Measurements from ENCODE around the gene FILIP1. TPM values are rescaled to one million over a fixed set of nuclear protein-coding genes. Genes with fewer than 3 reads are reported as not detected.

Gene FILIP1
- total RNA-seq, 1 experiment from 2014 or later: 0.15 TPM

DNA sequence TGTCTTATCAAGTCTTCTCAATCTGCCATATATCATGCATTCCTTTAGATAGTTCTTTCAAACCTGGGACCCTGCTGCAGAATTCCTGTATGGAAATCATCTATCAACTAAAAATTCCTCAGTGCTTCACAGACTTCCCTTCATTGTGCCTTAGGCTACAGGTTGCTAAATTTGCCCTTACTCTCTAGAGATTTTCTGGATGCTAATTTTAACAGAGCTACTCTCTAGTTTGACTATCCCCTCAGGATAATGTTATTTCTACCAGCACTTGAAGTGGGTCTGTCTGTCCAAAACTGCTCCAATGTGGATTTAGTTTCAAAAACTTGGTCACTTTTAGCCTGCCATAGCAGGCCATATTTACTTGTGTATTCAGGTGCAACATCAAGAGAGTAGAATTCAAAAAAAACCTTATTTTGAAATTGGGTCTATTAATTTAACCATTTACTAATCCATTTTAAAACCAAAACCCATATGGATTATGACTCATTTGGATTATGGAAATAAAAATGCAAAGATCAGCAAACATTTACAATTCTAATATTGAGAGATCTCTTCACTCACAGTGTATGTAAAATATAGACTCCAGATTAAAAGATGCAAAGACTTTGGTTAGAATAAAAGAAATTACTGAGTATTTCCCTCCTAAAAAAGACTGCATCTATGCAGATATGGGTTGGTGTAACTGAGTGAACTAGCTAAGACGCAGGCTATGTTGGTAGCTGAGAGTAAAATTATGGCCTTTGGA is 236.1 kb downstream of the FILIP1 start:
- Histone ChIP-seq H3K36me3 (ENCODE audit: insufficient read depth, low read length) (peaks cover 60% of the 10 kb centered on the region), H3K4me3 (ENCODE audit: low read length) (no peak overlapping the region), H3K27ac (ENCODE audit: low read length) (no peak overlapping the region), H4K20me1 (ENCODE audit: insufficient read depth, low read depth, low read length) (no peaks in the 10 kb centered on the region), H2AFZ (ENCODE audit: low read length) (no peak overlapping the region), H3K4me2 (ENCODE audit: low read depth, low read length, poor library complexity, severe bottlenecking) (no peak overlapping the region), H3K9ac (ENCODE audit: low read length) (no peak overlapping the region), H3K27me3 (ENCODE audit: low read length) (no peaks in the 10 kb centered on the region), H3K4me1 (ENCODE audit: low read length) (peaks cover 7% of the 10 kb centered on the region; the same call in 1 of the 2 replicates), H3K9me2 (replicated peaks; ENCODE audit: insufficient read depth, low read length) (no peaks in the 10 kb centered on the region), H3K79me2 (ENCODE audit: low read length) (peaks cover 46% of the 10 kb centered on the region), H3K9me3 (ENCODE audit: low read length) (no peaks in the 10 kb centered on the region)
- no peak for DNase-seq

DNA sequence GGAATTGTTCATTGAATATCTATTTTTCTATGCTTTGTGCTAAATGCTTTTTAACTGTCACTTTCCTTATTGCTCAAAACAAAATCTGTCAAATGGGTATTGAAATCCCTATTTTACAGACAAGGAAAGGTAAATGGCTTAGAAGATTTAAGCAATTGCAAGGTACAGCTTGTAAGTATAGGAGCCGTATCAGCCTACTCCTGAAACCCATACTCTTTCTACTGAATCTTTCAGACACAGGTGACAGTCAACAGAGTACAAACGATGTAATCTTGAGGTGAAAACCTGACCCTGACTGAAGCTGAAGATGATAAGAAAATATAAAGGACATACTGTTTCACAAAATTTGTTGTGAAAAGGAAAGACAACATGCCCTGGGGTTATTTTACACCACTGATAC is 243.0 kb downstream of the FILIP1 start:
- no peak overlapping the region for H3K4me3 ChIP-seq (ENCODE audit: low read length)
- no peaks in the 10 kb centered on the region for H3K9me3 ChIP-seq (ENCODE audit: low read length)
- peaks cover 11% of the 10 kb centered on the region for H3K36me3 ChIP-seq (ENCODE audit: insufficient read depth, low read length)
- H4K20me1 ChIP-seq (ENCODE audit: insufficient read depth, low read depth, low read length): no peaks in the 10 kb centered on the region
- H2AFZ ChIP-seq (ENCODE audit: low read length): no peak overlapping the region
- H3K9ac ChIP-seq (ENCODE audit: low read length): no peak overlapping the region
- no peaks in the 10 kb centered on the region for H3K9me2 ChIP-seq (replicated peaks; ENCODE audit: insufficient read depth, low read length)
- no peak overlapping the region for H3K27ac ChIP-seq (ENCODE audit: low read length)
- H3K4me1 ChIP-seq (ENCODE audit: low read length): no peaks in the 10 kb centered on the region
- no peak for DNase-seq
- H3K27me3 ChIP-seq (ENCODE audit: low read length): no peaks in the 10 kb centered on the region
- no peak overlapping the region for H3K4me2 ChIP-seq (ENCODE audit: low read depth, low read length, poor library complexity, severe bottlenecking)
- H3K79me2 ChIP-seq (ENCODE audit: low read length): peaks cover 3% of the 10 kb centered on the region; the same call in 1 of the 2 replicates

DNA sequence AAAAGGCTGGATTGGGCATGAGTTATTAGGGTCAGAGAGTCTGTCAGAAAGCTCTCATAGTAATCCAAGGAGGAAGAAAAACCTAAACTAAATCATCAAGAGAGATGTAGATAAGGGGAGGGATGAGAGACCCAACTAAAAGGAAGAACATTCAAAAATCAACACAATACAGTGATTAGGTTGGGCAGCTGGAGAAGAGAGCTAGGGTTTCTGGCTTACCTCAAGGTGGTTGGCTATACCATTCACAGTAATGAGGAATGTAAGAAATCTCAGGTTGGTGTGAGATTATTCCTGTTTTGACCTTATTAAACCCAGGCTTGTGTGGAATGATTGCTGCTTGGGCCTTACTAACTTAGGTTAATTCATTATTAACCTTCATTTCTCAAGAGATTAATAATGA is 243.8 kb downstream of the FILIP1 start:
- Histone ChIP-seq H2AFZ (ENCODE audit: low read length) (no peak overlapping the region), H3K4me3 (ENCODE audit: low read length) (no peak overlapping the region), H3K9me3 (ENCODE audit: low read length) (no peaks in the 10 kb centered on the region), H4K20me1 (ENCODE audit: insufficient read depth, low read depth, low read length) (no peaks in the 10 kb centered on the region), H3K9me2 (replicated peaks; ENCODE audit: insufficient read depth, low read length) (no peaks in the 10 kb centered on the region), H3K27me3 (ENCODE audit: low read length) (no peaks in the 10 kb centered on the region), H3K79me2 (ENCODE audit: low read length) (no peaks in the 10 kb centered on the region; the same call in 1 of the 2 replicates), H3K27ac (ENCODE audit: low read length) (no peak overlapping the region), H3K36me3 (ENCODE audit: insufficient read depth, low read length) (peaks cover 9% of the 10 kb centered on the region; the same call in 1 of the 2 replicates), H3K4me1 (ENCODE audit: low read length) (no peaks in the 10 kb centered on the region), H3K4me2 (ENCODE audit: low read depth, low read length, poor library complexity, severe bottlenecking) (no peak overlapping the region), H3K9ac (ENCODE audit: low read length) (no peak overlapping the region)
- no peak for DNase-seq

DNA sequence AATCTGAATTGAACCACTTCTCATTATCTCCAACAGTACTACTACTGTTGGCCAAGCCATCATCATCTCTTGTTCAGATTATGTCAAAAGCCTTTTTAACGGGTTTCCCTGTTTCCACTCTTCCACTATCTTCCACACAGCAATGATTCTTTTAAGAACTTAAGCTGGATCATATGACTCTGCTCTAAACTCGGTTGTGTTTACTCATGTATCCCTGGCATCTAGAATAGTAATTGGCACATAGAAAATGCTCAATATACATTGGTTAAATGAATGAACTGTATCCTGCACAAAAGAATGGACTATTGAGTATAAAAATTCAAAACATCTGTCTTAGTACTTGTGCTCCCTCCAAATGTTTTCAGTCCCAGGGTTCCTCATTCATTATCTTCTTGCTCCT is 247.2 kb downstream of the FILIP1 start:
- no peaks in the 10 kb centered on the region for H3K9me3 ChIP-seq (ENCODE audit: low read length)
- no peak overlapping the region for H3K27ac ChIP-seq (ENCODE audit: low read length)
- H3K36me3 ChIP-seq (ENCODE audit: insufficient read depth, low read length): peaks cover 5% of the 10 kb centered on the region; the same call in 1 of the 2 replicates
- H4K20me1 ChIP-seq (ENCODE audit: insufficient read depth, low read depth, low read length): peaks cover 3% of the 10 kb centered on the region; the same call in 1 of the 2 replicates
- H3K9ac ChIP-seq (ENCODE audit: low read length): no peak overlapping the region
- peaks cover 22% of the 10 kb centered on the region for H3K79me2 ChIP-seq (ENCODE audit: low read length)
- peaks cover 10% of the 10 kb centered on the region for H3K4me1 ChIP-seq (ENCODE audit: low read length)
- no peak overlapping the region for H3K4me3 ChIP-seq (ENCODE audit: low read length)
- no peak overlapping the region for H3K4me2 ChIP-seq (ENCODE audit: low read depth, low read length, poor library complexity, severe bottlenecking)
- no peak overlapping the region for H2AFZ ChIP-seq (ENCODE audit: low read length)
- no peak for DNase-seq
- H3K9me2 ChIP-seq (replicated peaks; ENCODE audit: insufficient read depth, low read length): no peaks in the 10 kb centered on the region
- H3K27me3 ChIP-seq (ENCODE audit: low read length): no peaks in the 10 kb centered on the region

DNA sequence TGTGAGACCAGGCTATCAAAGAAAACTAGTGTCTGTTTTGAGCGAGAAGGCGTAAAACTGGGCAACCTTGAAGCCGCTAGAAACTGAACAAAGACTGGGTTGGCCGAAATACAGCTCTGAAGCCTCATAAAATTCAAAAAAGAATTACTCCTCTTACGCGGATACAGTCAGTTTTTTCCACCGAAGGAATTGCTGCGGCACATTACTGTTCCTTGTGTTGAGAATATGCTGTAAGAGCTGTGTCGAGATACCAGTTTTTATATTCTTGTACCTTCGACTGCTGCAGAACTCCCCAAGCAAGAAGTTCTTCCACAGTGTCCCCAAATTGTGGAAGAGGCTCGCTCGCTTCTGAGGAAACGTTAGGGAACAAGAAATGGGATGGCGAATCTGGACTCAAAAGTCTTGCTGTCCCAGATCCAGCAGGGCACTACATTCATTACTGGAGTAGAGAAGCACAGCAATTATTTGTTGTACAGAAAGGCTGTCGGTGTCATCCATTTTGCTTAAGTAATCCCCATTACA is 249.5 kb downstream of the FILIP1 start:
- peak overlapping the region; percentile 79 for H3K4me2 ChIP-seq (ENCODE audit: low read depth, low read length, poor library complexity, severe bottlenecking)
- DNase-seq: no peak
- peak overlapping the region; percentile 94 for H3K4me3 ChIP-seq (ENCODE audit: low read length)
- peaks cover 6% of the 10 kb centered on the region for H4K20me1 ChIP-seq (ENCODE audit: insufficient read depth, low read depth, low read length)
- peaks cover 32% of the 10 kb centered on the region for H3K79me2 ChIP-seq (ENCODE audit: low read length)
- peaks cover 20% of the 10 kb centered on the region for H3K36me3 ChIP-seq (ENCODE audit: insufficient read depth, low read length)
- H3K9me3 ChIP-seq (ENCODE audit: low read length): no peaks in the 10 kb centered on the region
- H3K9me2 ChIP-seq (replicated peaks; ENCODE audit: insufficient read depth, low read length): no peaks in the 10 kb centered on the region
- H3K27ac ChIP-seq (ENCODE audit: low read length): no peak overlapping the region
- H3K4me1 ChIP-seq (ENCODE audit: low read length): peaks cover 10% of the 10 kb centered on the region
- H3K9ac ChIP-seq (ENCODE audit: low read length): peak overlapping the region; percentile 86
- peak overlapping the region; percentile 69 for H2AFZ ChIP-seq (ENCODE audit: low read length)
- no peaks in the 10 kb centered on the region for H3K27me3 ChIP-seq (ENCODE audit: low read length)

DNA sequence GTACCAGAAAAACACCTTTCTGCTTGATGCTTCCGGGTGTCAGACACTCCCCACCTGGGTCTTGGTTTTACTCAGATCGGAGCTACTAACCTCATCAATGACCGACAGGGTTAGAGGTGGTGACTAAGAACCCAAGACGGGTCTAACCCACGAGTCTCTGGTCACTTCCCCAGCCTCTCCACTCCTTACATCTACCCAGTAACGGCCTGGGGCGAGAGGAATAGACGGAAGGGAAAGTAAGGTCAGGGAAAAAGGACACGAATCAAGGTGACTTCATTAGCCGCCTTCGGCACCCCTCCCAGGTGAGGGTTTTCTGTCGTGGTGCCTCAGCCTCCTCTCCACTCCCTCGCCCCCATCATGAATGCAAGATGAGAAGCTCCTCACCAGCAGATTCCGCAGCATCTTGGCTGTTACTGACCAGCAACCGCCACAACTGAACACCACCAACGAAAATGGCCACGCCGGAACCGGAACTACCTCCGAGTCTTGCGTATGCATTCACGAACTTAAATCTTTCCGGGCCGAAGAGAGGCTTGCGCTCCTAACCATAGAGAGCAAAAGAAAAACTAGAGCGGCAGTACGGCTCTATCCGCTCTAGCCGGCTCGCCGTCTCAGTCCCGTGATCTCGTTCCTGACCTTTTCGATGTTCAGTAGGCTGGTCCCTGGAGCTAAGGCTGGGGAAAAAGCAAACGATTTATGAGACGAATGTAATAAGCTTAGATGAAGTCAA is 250.1 kb downstream of the FILIP1 start, which contains the start of gene COX7A2:
Gene COX7A2 (minus strand): TSS at position 469 of the 730 bp plus-strand sequence. CDS start 67 bp downstream, at position 402.
- DNase-seq: peak; percentile 98

More for the DNA sequence above, 250.1 kb downstream of the FILIP1 start, which contains the start of gene COX7A2:
- Histone ChIP-seq H3K27me3 (ENCODE audit: low read length) (no peaks in the 10 kb centered on the region), H3K9ac (ENCODE audit: low read length) (peak within 1 kb of the TSS; percentile 86), H4K20me1 (ENCODE audit: insufficient read depth, low read depth, low read length) (peaks cover 6% of the 10 kb centered on the region), H3K9me3 (ENCODE audit: low read length) (no peaks in the 10 kb centered on the region), H2AFZ (ENCODE audit: low read length) (peak within 1 kb of the TSS; percentile 69), H3K79me2 (ENCODE audit: low read length) (peaks cover 32% of the 10 kb centered on the region), H3K27ac (ENCODE audit: low read length) (peak within 1 kb of the TSS; percentile 65), H3K9me2 (replicated peaks; ENCODE audit: insufficient read depth, low read length) (no peaks in the 10 kb centered on the region), H3K4me1 (ENCODE audit: low read length) (peaks cover 10% of the 10 kb centered on the region), H3K4me2 (ENCODE audit: low read depth, low read length, poor library complexity, severe bottlenecking) (peak within 1 kb of the TSS; percentile 79), H3K4me3 (ENCODE audit: low read length) (peak within 1 kb of the TSS; percentile 94), H3K36me3 (ENCODE audit: insufficient read depth, low read length) (peaks cover 25% of the 10 kb centered on the region)

Small RNAs within 50 kb of the gene (small RNA-seq; reads per million reads assigned to genes)
- not detected for gene MIR4463
- gene RF00012: not detected
- gene RNU1-34P: not detected

Other genes with a start within 250 kb of the FILIP1 start
- gene COX7A2, start 250.0 kb downstream of the FILIP1 start, total RNA-seq (2014; rRNA removed; shearing (Covaris generic); ENCODE audit: low replicate concordance): 161 and 346 TPM in 2 replicates
- gene TMEM30A, start 209.0 kb downstream of the FILIP1 start, total RNA-seq (2014; rRNA removed; shearing (Covaris generic); ENCODE audit: low replicate concordance): 39.6 and 78.5 TPM in 2 replicates
- gene SENP6, start 108.1 kb upstream of the FILIP1 start, total RNA-seq (2014; rRNA removed; shearing (Covaris generic); ENCODE audit: low replicate concordance): 71.4 and 139 TPM in 2 replicates